WTC11 (cell line): ENCODE measurements around the gene GNG13. TPM values are rescaled to one million over a fixed set of nuclear protein-coding genes. Genes with fewer than 3 reads are reported as not detected.

Experiments
- ATAC-seq: fragments of 200-7000 bp; cut with Tn5 transposase; 2 replicates; pipeline ENCODE4 v1.10.0; 2021; ENCODE audit warnings: mild to moderate bottlenecking, moderate library complexity
- CTCF ChIA-PET: fragments of 300-600 bp; sonication (Branson Sonifier 250); formaldehyde crosslinking; loops from one replicate; lab custom pipeline; 2021; ENCODE audit warnings: antibody characterized with exemption; lab: Charles Lee
- POLR2A ChIA-PET: fragments of 350-600 bp; sonication (Branson Sonifier 250); formaldehyde crosslinking; loops from one replicate; lab custom pipeline; 2021; ENCODE audit warnings: antibody characterized with exemption; lab: Charles Lee
- DNase-seq: peaks from one replicate; pipeline ENCODE4 v3.0.0; 2021; ENCODE audit warnings: low spot score
- H3K27ac Mint-ChIP-seq: 2 replicates; pipeline ENCODE4 v1.8.0; 2021; ENCODE audit warnings: mixed read lengths
- H3K27me3 Mint-ChIP-seq: 2 replicates; pipeline ENCODE4 v1.8.0; 2021; ENCODE audit warnings: low read depth, mild to moderate bottlenecking, moderate library complexity, mixed read lengths
- H3K36me3 Mint-ChIP-seq: 2 replicates; pipeline ENCODE4 v1.8.0; 2021; ENCODE audit warnings: mixed read lengths
- H3K4me1 Mint-ChIP-seq: 2 replicates; pipeline ENCODE4 v1.8.0; 2022; ENCODE audit warnings: mixed read lengths
- H3K4me3 Mint-ChIP-seq: 2 replicates; pipeline ENCODE4 v1.8.0; 2021; ENCODE audit warnings: mild to moderate bottlenecking, moderate library complexity, mixed read lengths
- H3K9me3 Mint-ChIP-seq: 2 replicates; pipeline ENCODE4 v1.8.0; 2021; ENCODE audit warnings: mixed read lengths
- GABPB1 ChIP-seq: sonication (generic); formaldehyde crosslinking; IDR thresholded peaks from 2 replicates; pipeline ENCODE4 v1.8.1; 2023; ENCODE audit warnings: mild to moderate bottlenecking, missing genetic modification reagents
- GRHL2 ChIP-seq: fragments of 250-450 bp; sonication (Bioruptor Pico); IDR thresholded peaks from 2 replicates; pipeline ENCODE4 v1.8.0; 2022; ENCODE audit warnings: mild to moderate bottlenecking, moderate library complexity; ENCODE audit not compliant: insufficient replicate concordance, severe bottlenecking
- HMGA2 ChIP-seq: fragments of 250-450 bp; sonication (Bioruptor Pico); IDR thresholded peaks from 2 replicates; pipeline ENCODE4 v1.4.0; 2021; ENCODE audit warnings: mild to moderate bottlenecking, moderate library complexity
- NFATC4 ChIP-seq: fragments of 250-450 bp; sonication (Bioruptor Pico); IDR thresholded peaks from 2 replicates; pipeline ENCODE4 v1.9.0; 2021; ENCODE audit warnings: mild to moderate bottlenecking
- NR1H2 ChIP-seq: sonication (generic); formaldehyde crosslinking; IDR thresholded peaks from 2 replicates; pipeline ENCODE4 v1.9.0; 2021; ENCODE audit warnings: mild to moderate bottlenecking, moderate library complexity, missing genetic modification reagents
- RELA ChIP-seq: sonication (generic); formaldehyde crosslinking; IDR thresholded peaks from 2 replicates; pipeline ENCODE4 v1.8.1; 2022; ENCODE audit warnings: missing genetic modification reagents, mild to moderate bottlenecking, borderline replicate concordance
- SMAD3 ChIP-seq: sonication (generic); formaldehyde crosslinking; IDR thresholded peaks from 2 replicates; pipeline ENCODE4 v1.8.0; 2022; ENCODE audit warnings: missing genetic modification reagents, mild to moderate bottlenecking, borderline replicate concordance
- TEAD1 ChIP-seq: sonication (generic); formaldehyde crosslinking; IDR thresholded peaks from 2 replicates; pipeline ENCODE4 v1.8.0; 2022; ENCODE audit warnings: mild to moderate bottlenecking, missing genetic modification reagents
- ZNF138 ChIP-seq: sonication (generic); formaldehyde crosslinking; conservative IDR thresholded peaks from 2 replicates; pipeline ENCODE4 v1.8.1; 2022; ENCODE audit warnings: mild to moderate bottlenecking, moderate library complexity, missing genetic modification reagents
- ZNF232 ChIP-seq: sonication (generic); formaldehyde crosslinking; IDR thresholded peaks from 2 replicates; pipeline ENCODE4 v1.8.0; 2022; ENCODE audit warnings: mild to moderate bottlenecking, missing genetic modification reagents
- ZNF416 ChIP-seq: fragments of 250-450 bp; sonication (Bioruptor Pico); IDR thresholded peaks from 2 replicates; pipeline ENCODE4 v1.9.0; 2021; ENCODE audit warnings: mild to moderate bottlenecking, inconsistent platforms
- total RNA-seq: library from RNA; stranded (reverse); gene quantifications from 3 replicates; pipeline ENCODE4 v1.2.3, GENCODE V29; 2021
- TF ChIP-seq, protein P1 (sequence below): fragments of 250-450 bp; sonication (Bioruptor Pico); IDR thresholded peaks from 2 replicates; pipeline ENCODE4 v1.9.0; 2021; ENCODE audit warnings: mild to moderate bottlenecking
- TF ChIP-seq, protein P2 (sequence below): sonication (generic); formaldehyde crosslinking; IDR thresholded peaks from 2 replicates; pipeline ENCODE4 v1.8.1; 2023; ENCODE audit warnings: mild to moderate bottlenecking, missing genetic modification reagents
- TF ChIP-seq, protein P3 (sequence below): sonication (generic); formaldehyde crosslinking; IDR thresholded peaks from 2 replicates; pipeline ENCODE4 v1.8.1; 2023; ENCODE audit warnings: mild to moderate bottlenecking, moderate library complexity, missing genetic modification reagents
- TF ChIP-seq, protein P4 (sequence below): sonication (generic); formaldehyde crosslinking; IDR thresholded peaks from 2 replicates; pipeline ENCODE4 v1.8.0; 2023; ENCODE audit warnings: missing genetic modification reagents
- TF ChIP-seq, protein P5 (sequence below): sonication (generic); formaldehyde crosslinking; IDR thresholded peaks from 2 replicates; pipeline ENCODE4 v1.8.1; 2023; ENCODE audit warnings: mild to moderate bottlenecking, missing genetic modification reagents, moderate library complexity
- TF ChIP-seq, protein P6 (sequence below): fragments of 200-600 bp; IDR thresholded peaks from 2 replicates; pipeline ENCODE4 v1.8.0; 2022; ENCODE audit warnings: antibody characterized with exemption
- TF ChIP-seq, protein P7 (sequence below): fragments of 250-450 bp; sonication (Bioruptor Pico); IDR thresholded peaks from 2 replicates; pipeline ENCODE4 v1.9.0; 2021; ENCODE audit warnings: mild to moderate bottlenecking

The GNG13 gene
- total RNA-seq, 1 experiment from 2014 or later, result not detected

DNA sequence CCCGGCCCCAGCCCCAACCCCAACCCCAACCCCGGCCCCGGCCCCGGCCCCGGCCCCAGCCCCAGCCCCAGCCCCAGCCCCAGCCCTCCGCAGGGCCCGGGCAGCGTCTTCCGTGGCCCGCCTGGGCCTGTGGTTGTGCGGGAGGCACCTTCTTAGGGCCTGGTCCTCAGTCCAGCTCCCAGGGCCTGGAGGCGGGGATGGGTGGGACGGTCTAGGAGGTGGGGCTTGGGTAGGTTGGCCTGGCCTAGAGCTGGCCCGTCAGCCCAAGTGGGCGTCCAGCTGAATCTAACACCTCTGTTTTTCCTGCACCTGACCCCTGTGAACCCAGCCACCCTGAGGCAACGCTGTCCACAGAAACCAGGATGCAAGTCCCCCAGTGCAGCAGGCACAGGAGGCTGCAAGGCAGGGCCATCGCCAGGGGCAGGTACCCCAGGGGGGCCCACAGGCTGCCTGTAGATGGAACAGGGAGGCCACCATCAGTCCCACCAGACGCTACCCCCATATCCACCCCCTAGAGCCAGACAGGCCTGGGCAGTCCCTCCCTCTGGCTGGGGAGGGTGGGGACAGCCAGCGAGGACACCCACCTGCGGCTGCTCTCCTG, 31.2 kb downstream of the GNG13 start (continued):
- TF ChIP-seq, protein P1, sequence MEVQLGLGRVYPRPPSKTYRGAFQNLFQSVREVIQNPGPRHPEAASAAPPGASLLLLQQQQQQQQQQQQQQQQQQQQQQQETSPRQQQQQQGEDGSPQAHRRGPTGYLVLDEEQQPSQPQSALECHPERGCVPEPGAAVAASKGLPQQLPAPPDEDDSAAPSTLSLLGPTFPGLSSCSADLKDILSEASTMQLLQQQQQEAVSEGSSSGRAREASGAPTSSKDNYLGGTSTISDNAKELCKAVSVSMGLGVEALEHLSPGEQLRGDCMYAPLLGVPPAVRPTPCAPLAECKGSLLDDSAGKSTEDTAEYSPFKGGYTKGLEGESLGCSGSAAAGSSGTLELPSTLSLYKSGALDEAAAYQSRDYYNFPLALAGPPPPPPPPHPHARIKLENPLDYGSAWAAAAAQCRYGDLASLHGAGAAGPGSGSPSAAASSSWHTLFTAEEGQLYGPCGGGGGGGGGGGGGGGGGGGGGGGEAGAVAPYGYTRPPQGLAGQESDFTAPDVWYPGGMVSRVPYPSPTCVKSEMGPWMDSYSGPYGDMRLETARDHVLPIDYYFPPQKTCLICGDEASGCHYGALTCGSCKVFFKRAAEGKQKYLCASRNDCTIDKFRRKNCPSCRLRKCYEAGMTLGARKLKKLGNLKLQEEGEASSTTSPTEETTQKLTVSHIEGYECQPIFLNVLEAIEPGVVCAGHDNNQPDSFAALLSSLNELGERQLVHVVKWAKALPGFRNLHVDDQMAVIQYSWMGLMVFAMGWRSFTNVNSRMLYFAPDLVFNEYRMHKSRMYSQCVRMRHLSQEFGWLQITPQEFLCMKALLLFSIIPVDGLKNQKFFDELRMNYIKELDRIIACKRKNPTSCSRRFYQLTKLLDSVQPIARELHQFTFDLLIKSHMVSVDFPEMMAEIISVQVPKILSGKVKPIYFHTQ, result no peak
- TF ChIP-seq TEAD1 (CRISPR knock-in tag) (no peak), GABPB1 (no peak)
- TF ChIP-seq, all 79 proteins: peak for 0

DNA sequence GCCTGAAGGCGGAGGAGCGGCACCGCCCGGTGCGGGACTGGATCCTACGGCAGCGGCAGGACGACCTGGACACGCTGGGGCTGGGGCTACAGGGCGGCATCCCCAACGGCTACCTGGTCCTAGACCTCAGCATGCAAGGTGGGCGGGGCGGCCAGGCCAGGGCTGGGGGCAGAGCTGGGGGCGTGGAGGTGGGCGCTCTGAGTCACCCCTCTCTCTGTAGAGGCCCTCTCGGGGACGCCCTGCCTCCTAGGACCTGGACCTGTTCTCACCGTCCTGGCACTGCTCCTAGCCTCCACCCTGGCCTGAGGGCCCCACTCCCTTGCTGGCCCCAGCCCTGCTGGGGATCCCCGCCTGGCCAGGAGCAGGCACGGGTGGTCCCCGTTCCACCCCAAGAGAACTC, 32.1 kb downstream of the GNG13 start:
- no peaks in the 10 kb centered on the region for H3K36me3 Mint-ChIP-seq
- peak; percentile 21; the same call in 1 of the 2 replicates for ATAC-seq
- ChIA-PET POLR2A (no interaction called here), CTCF (no interaction called here)
- no peak for DNase-seq
- H3K4me1 Mint-ChIP-seq, result no peaks in the 10 kb centered on the region
- no peak overlapping the region for H3K27ac Mint-ChIP-seq
- TF ChIP-seq, protein P2, sequence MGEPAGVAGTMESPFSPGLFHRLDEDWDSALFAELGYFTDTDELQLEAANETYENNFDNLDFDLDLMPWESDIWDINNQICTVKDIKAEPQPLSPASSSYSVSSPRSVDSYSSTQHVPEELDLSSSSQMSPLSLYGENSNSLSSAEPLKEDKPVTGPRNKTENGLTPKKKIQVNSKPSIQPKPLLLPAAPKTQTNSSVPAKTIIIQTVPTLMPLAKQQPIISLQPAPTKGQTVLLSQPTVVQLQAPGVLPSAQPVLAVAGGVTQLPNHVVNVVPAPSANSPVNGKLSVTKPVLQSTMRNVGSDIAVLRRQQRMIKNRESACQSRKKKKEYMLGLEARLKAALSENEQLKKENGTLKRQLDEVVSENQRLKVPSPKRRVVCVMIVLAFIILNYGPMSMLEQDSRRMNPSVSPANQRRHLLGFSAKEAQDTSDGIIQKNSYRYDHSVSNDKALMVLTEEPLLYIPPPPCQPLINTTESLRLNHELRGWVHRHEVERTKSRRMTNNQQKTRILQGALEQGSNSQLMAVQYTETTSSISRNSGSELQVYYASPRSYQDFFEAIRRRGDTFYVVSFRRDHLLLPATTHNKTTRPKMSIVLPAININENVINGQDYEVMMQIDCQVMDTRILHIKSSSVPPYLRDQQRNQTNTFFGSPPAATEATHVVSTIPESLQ (CRISPR knock-in tag), result no peak
- H3K9me3 Mint-ChIP-seq, result no peaks in the 10 kb centered on the region
- H3K4me3 Mint-ChIP-seq, result no peak overlapping the region
- no peaks in the 10 kb centered on the region for H3K27me3 Mint-ChIP-seq

DNA sequence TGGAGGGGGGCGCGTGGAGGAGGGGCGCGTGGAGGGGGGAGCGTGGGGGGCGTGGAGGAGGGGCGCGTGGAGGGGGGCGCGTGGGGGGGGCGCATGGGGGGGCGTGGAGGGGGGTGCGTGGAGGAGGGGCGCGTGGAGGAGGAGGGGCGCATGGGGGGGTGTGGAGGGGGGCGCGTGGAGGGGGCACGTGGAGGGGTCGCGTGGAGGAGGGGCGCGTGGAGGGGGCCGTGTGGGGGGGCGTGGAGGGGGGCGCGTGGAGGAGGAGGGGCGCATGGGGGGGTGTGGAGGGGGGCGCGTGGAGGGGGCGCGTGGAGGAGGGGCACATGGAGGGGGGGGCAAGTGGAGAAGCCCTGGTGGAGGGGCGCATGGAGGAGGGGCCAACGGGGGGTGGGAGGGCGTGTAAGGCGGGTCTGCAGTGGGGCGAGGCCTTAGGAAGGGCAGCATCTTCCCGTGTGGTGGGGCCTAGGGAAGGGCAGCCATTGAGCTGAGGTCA, 32.7 kb downstream of the GNG13 start:
- H3K27ac Mint-ChIP-seq, result no peak overlapping the region
- H3K27me3 Mint-ChIP-seq, result no peaks in the 10 kb centered on the region
- H3K36me3 Mint-ChIP-seq, result no peaks in the 10 kb centered on the region
- H3K4me3 Mint-ChIP-seq, result no peak overlapping the region
- H3K4me1 Mint-ChIP-seq, result no peaks in the 10 kb centered on the region
- ATAC-seq, result peak; percentile 16
- ChIA-PET CTCF (no interaction called here), POLR2A (no interaction called here)
- no peak for DNase-seq
- TF ChIP-seq, protein P3, sequence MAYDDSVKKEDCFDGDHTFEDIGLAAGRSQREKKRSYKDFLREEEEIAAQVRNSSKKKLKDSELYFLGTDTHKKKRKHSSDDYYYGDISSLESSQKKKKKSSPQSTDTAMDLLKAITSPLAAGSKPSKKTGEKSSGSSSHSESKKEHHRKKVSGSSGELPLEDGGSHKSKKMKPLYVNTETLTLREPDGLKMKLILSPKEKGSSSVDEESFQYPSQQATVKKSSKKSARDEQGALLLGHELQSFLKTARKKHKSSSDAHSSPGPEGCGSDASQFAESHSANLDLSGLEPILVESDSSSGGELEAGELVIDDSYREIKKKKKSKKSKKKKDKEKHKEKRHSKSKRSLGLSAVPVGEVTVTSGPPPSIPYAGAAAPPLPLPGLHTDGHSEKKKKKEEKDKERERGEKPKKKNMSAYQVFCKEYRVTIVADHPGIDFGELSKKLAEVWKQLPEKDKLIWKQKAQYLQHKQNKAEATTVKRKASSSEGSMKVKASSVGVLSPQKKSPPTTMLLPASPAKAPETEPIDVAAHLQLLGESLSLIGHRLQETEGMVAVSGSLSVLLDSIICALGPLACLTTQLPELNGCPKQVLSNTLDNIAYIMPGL, result no peak
- no peak for TF ChIP-seq ZNF232 (CRISPR knock-in tag)
- TF ChIP-seq, protein P4, sequence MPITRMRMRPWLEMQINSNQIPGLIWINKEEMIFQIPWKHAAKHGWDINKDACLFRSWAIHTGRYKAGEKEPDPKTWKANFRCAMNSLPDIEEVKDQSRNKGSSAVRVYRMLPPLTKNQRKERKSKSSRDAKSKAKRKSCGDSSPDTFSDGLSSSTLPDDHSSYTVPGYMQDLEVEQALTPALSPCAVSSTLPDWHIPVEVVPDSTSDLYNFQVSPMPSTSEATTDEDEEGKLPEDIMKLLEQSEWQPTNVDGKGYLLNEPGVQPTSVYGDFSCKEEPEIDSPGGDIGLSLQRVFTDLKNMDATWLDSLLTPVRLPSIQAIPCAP, result no peak
- TF ChIP-seq ZNF138 (CRISPR knock-in tag), result no peak
- TF ChIP-seq SMAD3 (CRISPR knock-in tag), result no peak
- no peak for TF ChIP-seq HMGA2
- TF ChIP-seq NR1H2, result no peak
- no peak for TF ChIP-seq ZNF416
- TF ChIP-seq GRHL2 (CRISPR knock-in tag), result no peak
- TF ChIP-seq NFATC4 (CRISPR knock-in tag), result no peak
- TF ChIP-seq, protein P5, sequence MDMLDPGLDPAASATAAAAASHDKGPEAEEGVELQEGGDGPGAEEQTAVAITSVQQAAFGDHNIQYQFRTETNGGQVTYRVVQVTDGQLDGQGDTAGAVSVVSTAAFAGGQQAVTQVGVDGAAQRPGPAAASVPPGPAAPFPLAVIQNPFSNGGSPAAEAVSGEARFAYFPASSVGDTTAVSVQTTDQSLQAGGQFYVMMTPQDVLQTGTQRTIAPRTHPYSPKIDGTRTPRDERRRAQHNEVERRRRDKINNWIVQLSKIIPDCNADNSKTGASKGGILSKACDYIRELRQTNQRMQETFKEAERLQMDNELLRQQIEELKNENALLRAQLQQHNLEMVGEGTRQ, result no peak
- TF ChIP-seq, protein P6, sequence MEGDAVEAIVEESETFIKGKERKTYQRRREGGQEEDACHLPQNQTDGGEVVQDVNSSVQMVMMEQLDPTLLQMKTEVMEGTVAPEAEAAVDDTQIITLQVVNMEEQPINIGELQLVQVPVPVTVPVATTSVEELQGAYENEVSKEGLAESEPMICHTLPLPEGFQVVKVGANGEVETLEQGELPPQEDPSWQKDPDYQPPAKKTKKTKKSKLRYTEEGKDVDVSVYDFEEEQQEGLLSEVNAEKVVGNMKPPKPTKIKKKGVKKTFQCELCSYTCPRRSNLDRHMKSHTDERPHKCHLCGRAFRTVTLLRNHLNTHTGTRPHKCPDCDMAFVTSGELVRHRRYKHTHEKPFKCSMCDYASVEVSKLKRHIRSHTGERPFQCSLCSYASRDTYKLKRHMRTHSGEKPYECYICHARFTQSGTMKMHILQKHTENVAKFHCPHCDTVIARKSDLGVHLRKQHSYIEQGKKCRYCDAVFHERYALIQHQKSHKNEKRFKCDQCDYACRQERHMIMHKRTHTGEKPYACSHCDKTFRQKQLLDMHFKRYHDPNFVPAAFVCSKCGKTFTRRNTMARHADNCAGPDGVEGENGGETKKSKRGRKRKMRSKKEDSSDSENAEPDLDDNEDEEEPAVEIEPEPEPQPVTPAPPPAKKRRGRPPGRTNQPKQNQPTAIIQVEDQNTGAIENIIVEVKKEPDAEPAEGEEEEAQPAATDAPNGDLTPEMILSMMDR, result no peak
- TF ChIP-seq, protein P7, sequence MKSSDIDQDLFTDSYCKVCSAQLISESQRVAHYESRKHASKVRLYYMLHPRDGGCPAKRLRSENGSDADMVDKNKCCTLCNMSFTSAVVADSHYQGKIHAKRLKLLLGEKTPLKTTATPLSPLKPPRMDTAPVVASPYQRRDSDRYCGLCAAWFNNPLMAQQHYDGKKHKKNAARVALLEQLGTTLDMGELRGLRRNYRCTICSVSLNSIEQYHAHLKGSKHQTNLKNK, result no peak
- TF ChIP-seq GABPB1, result no peak
- no peak for TF ChIP-seq RELA
- no peaks in the 10 kb centered on the region for H3K9me3 Mint-ChIP-seq
